Measurements from ENCODE around the gene CBX4. TPM values are rescaled to one million over a fixed set of nuclear protein-coding genes. Genes with fewer than 3 reads are reported as not detected.
A peak's percentile ranks its signal among the peaks of the same experiment; 100 is the strongest.

CBX4 gene
- total and polyA plus RNA-seq, 2 of the 4 experiments (the other 2 are of a cell fraction), result 3.2 to 9.4 TPM

GRCh38 chr17:79862771-79863440, 23.7 kb upstream of the CBX4 start:
- no TSS peak for BruUV-seq (replicated peaks)
- Histone ChIP-seq H3K56ac (ENCODE audit: extremely low read depth, insufficient read depth, low read length) (no peak overlapping the region), H4K5ac (ENCODE audit: low read depth, low read length) (no peak overlapping the region), H2BK120ac (ENCODE audit: low read depth, low read length) (no peak overlapping the region), H3K4me3 (ENCODE audit: insufficient read depth, low read depth, low read length) (no peak overlapping the region), H2BK5ac (ENCODE audit: low read depth, low read length, poor library complexity, severe bottlenecking) (no peak overlapping the region), H3K14ac (replicated peaks; ENCODE audit: low read depth, low read length) (no peak overlapping the region), H4K8ac (ENCODE audit: low read depth in 2 of 2, low read length in 2 of 2) (no peak overlapping the region), H3K4ac (ENCODE audit: low read depth, low read length) (no peak overlapping the region), H3K9me3 (ENCODE audit: control insufficient read depth, insufficient read depth, low read length) (no peaks in the 10 kb centered on the region), H3K79me1 (ENCODE audit: low read depth in 1 of 2, low read length in 2 of 2) (no peaks in the 10 kb centered on the region), H2BK20ac (ENCODE audit: low read depth, low read length) (no peak overlapping the region), H3K4me2 (ENCODE audit: low read depth, low read length) (no peak overlapping the region), H3K18ac (ENCODE audit: low read depth, low read length) (no peak overlapping the region), H3K27me3 (ENCODE audit: control insufficient read depth, insufficient read depth, low read length) (peaks cover 43% of the 10 kb centered on the region), H3K36me3 (ENCODE audit: control insufficient read depth, insufficient read depth, low read length) (no peaks in the 10 kb centered on the region), H3K9me1 (ENCODE audit: insufficient read depth, low read length) (no peaks in the 10 kb centered on the region), H2AK9ac (replicated peaks; ENCODE audit: low read depth, low read length, poor library complexity) (no peak overlapping the region), H3K4me1 (ENCODE audit: control insufficient read depth, insufficient read depth, low read length) (no peaks in the 10 kb centered on the region), H2AK5ac (ENCODE audit: low read depth, low read length) (no peak overlapping the region), H2BK15ac (ENCODE audit: low read depth, low read length) (no peak overlapping the region), H3K27ac (ENCODE audit: insufficient read depth, low read length) (no peak overlapping the region), H3K9ac (ENCODE audit: low read depth, low read length) (no peak overlapping the region), H4K91ac (ENCODE audit: insufficient read depth, low read depth, low read length) (no peak overlapping the region), H4K20me1 (ENCODE audit: insufficient read depth, low read length) (no peaks in the 10 kb centered on the region), H3K23ac (ENCODE audit: low read depth, low read length) (no peak overlapping the region), H2AFZ (replicated peaks; ENCODE audit: low read length, poor library complexity) (peak overlapping the region; percentile 21)
- TF ChIP-seq MAZ (IDR thresholded peaks at IDR 0.05; ENCODE audit: borderline replicate concordance, low read depth, low read length) (no peak), MAFK (IDR thresholded peaks at IDR 0.05; ENCODE audit: low read depth, low read length) (no peak), CHD1 (IDR thresholded peaks at IDR 0.05; ENCODE audit: low read depth, low read length) (no peak), POLR2A (IDR thresholded peaks at IDR 0.05; ENCODE audit: low read depth, low read length) (no peak), BHLHE40 (IDR thresholded peaks at IDR 0.05; ENCODE audit: low read depth, low read length) (no peak), RFX5 (IDR thresholded peaks at IDR 0.05; ENCODE audit: low read depth, low read length) (no peak), NFE2L2 (IDR thresholded peaks at IDR 0.05; ENCODE audit: low read depth, low read length) (no peak), CTCF (conservative IDR thresholded peaks at IDR 0.05; ENCODE audit: low read depth, low read length) (no peak), MXI1 (IDR thresholded peaks at IDR 0.05; ENCODE audit: borderline replicate concordance, low read depth, low read length) (no peak), FOS (IDR thresholded peaks at IDR 0.05; ENCODE audit: low read depth, low read length) (no peak), RAD21 (IDR thresholded peaks at IDR 0.05; ENCODE audit: low read length) (no peak)
- TF ChIP-seq, protein P1, sequence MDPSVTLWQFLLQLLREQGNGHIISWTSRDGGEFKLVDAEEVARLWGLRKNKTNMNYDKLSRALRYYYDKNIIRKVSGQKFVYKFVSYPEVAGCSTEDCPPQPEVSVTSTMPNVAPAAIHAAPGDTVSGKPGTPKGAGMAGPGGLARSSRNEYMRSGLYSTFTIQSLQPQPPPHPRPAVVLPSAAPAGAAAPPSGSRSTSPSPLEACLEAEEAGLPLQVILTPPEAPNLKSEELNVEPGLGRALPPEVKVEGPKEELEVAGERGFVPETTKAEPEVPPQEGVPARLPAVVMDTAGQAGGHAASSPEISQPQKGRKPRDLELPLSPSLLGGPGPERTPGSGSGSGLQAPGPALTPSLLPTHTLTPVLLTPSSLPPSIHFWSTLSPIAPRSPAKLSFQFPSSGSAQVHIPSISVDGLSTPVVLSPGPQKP (IDR thresholded peaks at IDR 0.05; ENCODE audit: borderline replicate concordance, low read depth, low read length), result no peak
- TF ChIP-seq, protein P2, sequence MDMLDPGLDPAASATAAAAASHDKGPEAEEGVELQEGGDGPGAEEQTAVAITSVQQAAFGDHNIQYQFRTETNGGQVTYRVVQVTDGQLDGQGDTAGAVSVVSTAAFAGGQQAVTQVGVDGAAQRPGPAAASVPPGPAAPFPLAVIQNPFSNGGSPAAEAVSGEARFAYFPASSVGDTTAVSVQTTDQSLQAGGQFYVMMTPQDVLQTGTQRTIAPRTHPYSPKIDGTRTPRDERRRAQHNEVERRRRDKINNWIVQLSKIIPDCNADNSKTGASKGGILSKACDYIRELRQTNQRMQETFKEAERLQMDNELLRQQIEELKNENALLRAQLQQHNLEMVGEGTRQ (IDR thresholded peaks at IDR 0.05; ENCODE audit: low read depth, low read length), result no peak
- 66% methylated on average over 3 of the region's 13 CpGs; no CpG with 5 or more reads in 1 of the 2 experiments for WGBS, 2 experiments (ENCODE audit: extremely low coverage in 2 of 2, insufficient read length in 1 of 2)
- in situ Hi-C loops (cut with MboI; ENCODE audit: low sequenced_read_pairs), result no loop called here
- DNase-seq (no peak), ATAC-seq (ENCODE audit: low read depth) (no peak)
- ChIA-PET CTCF (no interaction called here), POLR2A (ENCODE audit: unreplicated experiment) (no interaction called here)
- dilution Hi-C loops (cut with HindIII; ENCODE audit: low sequenced_read_pairs, unreplicated experiment), result no loop called here
- intact Hi-C loops (cut with micrococcal nuclease), result no loop called here

Data from IMR-90 (cell line).